ENCODE measurements around the gene GRM8.

DNA sequence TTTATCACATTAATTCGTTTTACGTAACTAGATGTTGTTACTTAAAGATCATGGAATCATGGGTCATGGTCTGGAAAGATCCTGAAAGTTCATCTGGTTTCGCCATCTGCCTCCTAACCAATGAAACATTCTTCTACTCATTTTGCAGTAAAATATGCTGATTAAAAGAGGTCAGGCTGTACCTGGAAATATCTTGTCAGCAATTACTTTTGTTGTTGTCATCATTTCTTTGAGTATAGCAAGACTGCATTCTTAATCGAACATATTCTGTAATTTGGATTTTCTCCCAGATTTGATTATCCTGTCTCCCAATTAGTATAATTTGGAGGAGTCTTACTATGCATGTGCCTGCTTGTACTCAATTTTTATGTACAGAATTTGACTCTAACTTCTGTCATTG lies 833.7 kb downstream of the GRM8 start:
- TF ChIP-seq, protein P1, sequence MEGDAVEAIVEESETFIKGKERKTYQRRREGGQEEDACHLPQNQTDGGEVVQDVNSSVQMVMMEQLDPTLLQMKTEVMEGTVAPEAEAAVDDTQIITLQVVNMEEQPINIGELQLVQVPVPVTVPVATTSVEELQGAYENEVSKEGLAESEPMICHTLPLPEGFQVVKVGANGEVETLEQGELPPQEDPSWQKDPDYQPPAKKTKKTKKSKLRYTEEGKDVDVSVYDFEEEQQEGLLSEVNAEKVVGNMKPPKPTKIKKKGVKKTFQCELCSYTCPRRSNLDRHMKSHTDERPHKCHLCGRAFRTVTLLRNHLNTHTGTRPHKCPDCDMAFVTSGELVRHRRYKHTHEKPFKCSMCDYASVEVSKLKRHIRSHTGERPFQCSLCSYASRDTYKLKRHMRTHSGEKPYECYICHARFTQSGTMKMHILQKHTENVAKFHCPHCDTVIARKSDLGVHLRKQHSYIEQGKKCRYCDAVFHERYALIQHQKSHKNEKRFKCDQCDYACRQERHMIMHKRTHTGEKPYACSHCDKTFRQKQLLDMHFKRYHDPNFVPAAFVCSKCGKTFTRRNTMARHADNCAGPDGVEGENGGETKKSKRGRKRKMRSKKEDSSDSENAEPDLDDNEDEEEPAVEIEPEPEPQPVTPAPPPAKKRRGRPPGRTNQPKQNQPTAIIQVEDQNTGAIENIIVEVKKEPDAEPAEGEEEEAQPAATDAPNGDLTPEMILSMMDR (IDR thresholded peaks at IDR 0.05; ENCODE audit: borderline replicate concordance, extremely low read depth, low read length, poor library complexity, severe bottlenecking), result no peak
- no peak for TF ChIP-seq EZH2 (IDR thresholded peaks at IDR 0.05; ENCODE audit: borderline replicate concordance, low read depth, low read length, severe bottlenecking)

All from DND-41 (cell line).